OCI-LY3 (cell line): ENCODE measurements around the gene HPCAL1.

Experiments used
- H2AFZ ChIP-seq: fragments of 200-600, 300-600 bp; shearing (Covaris generic); 2 replicates; pipeline ENCODE4 v1.6.0; 2014; ENCODE audit warnings: antibody characterized with exemption, low read depth, low read length
- H3K27ac ChIP-seq: fragments of 200-600, 300-600 bp; sonication (generic); 2 replicates; pipeline ENCODE4 v1.5.1; 2014; ENCODE audit warnings: mild to moderate bottlenecking, low read length, moderate library complexity, mixed read lengths
- H3K27me3 ChIP-seq: fragments of 200-600, 300-600 bp; sonication (generic); 2 replicates; pipeline ENCODE4 v1.6.1; 2014; ENCODE audit warnings: low read depth, low read length, mixed read lengths
- H3K36me3 ChIP-seq: fragments of 200-600, 300-600 bp; sonication (generic); replicated peaks from 2 replicates; pipeline ENCODE3; 2014; ENCODE audit warnings: low read depth, low read length, mixed read lengths
- H3K4me1 ChIP-seq: fragments of 300-600, 200-600 bp; sonication (generic); 2 replicates; pipeline ENCODE4 v1.6.1; 2014; ENCODE audit warnings: low read length, mixed read lengths
- H3K4me2 ChIP-seq: fragments of 200-600, 300-600 bp; sonication (generic); 2 replicates; pipeline ENCODE4 v1.6.1; 2014; ENCODE audit warnings: low read length, mixed read lengths
- H3K4me3 ChIP-seq: fragments of 300-600, 200-600 bp; sonication (generic); 2 replicates; pipeline ENCODE4 v1.5.1; 2014; ENCODE audit warnings: antibody characterized with exemption, mild to moderate bottlenecking, low read length, moderate library complexity
- H3K79me2 ChIP-seq: fragments of 300-600, 200-600 bp; shearing (Covaris generic); 2 replicates; pipeline ENCODE4 v1.6.1; 2014; ENCODE audit warnings: mild to moderate bottlenecking, low read length, mixed read lengths
- H3K9ac ChIP-seq: fragments of 300-600, 200-600 bp; shearing (Covaris generic); 2 replicates; pipeline ENCODE4 v1.6.0; 2014; ENCODE audit warnings: mild to moderate bottlenecking, low read length, moderate library complexity
- H3K9me3 ChIP-seq: fragments of 200-600, 300-600 bp; shearing (Covaris generic); 2 replicates; pipeline ENCODE4 v1.6.1; 2014; ENCODE audit warnings: low read length, mixed read lengths; ENCODE audit not compliant: insufficient read depth
- H4K20me1 ChIP-seq: fragments of 200-600, 300-600 bp; sonication (generic); 2 replicates; pipeline ENCODE4 v1.6.1; 2016; ENCODE audit warnings: low read length, mixed read lengths; ENCODE audit not compliant: insufficient read depth
- CTCF ChIP-seq: fragments of 200-600, 300-600 bp; sonication (generic); IDR thresholded peaks from 2 replicates; pipeline ENCODE4 v1.5.1; 2014; ENCODE audit warnings: antibody characterized with exemption, low read length, low read depth
- EZH2phosphoT487 ChIP-seq: fragments of 200-600 bp; shearing (Covaris generic); IDR thresholded peaks from 2 replicates; pipeline ENCODE4 v1.6.1; 2018; ENCODE audit warnings: antibody characterized with exemption, mixed run types, low read depth

The HPCAL1 gene

DNA sequence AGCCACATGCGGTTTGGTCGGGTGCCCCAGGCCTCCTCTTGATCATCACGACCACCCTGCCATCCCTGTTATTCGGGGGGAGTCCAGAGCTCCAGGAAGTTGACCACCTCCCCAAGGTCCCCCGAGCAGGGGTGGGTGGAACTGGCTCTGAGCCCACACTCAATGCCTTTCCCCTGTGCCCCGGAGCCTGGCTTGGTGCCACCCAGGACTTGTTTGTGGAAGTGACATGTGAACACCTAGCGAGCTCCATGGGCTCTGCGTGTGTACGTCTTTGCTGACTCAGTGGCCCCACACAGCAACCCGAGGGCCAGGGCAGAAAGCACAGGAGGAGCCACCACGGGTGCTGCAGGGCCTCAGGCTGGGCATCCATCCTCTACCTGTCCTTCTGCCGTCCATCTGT lies 112.9 kb downstream of the HPCAL1 start:
- H4K20me1 ChIP-seq = peaks cover 5% of the 10 kb centered on the region; the same call in 1 of the 2 replicates
- H3K4me3 ChIP-seq = no peak overlapping the region
- H3K36me3 ChIP-seq = no peaks in the 10 kb centered on the region
- H3K4me1 ChIP-seq = peaks cover 37% of the 10 kb centered on the region
- H3K9ac ChIP-seq = no peak overlapping the region
- no peak overlapping the region for H2AFZ ChIP-seq
- no peak overlapping the region for H3K4me2 ChIP-seq
- no peaks in the 10 kb centered on the region for H3K79me2 ChIP-seq
- no peak overlapping the region for H3K27ac ChIP-seq
- TF ChIP-seq CTCF (no peak), EZH2phosphoT487 (no peak)
- no peaks in the 10 kb centered on the region for H3K27me3 ChIP-seq
- no peaks in the 10 kb centered on the region for H3K9me3 ChIP-seq

DNA sequence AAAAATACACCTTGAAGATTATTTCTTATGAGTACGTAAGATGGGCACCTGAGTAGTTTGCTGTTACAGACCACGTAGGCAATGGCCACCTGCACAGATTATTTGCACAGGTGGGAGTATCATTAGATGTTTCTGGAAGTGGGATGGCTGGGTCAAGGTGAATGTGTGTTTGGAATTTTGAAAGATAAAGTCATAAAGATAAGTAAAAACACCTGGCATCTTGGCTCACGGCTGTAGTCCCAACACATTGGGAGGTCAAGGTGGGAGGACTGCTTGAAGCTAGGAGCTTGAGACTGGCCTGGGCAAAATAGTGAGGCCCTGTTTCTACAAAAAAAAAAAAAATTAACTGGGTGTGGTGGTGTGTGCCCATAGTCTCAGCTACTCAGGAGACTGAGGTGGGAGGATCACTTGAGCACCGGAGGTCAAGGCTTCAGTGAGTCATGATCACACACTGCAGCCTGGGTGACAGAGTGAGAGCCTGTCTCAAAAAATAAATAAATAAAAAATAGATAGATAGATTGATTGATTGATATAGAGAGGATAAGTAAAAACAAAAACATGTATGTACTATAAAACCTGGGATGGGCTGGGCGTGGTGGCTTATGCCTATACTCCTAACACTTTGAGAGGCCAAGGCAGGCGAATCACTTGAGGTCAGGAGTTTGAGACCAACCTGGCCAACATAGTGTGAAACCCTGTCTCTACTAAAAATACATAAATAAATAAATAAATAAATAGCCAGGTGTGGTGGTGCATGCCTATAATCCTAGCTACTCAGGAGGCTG lies 115.0 kb downstream of the HPCAL1 start:
- H3K36me3 ChIP-seq = no peaks in the 10 kb centered on the region
- H3K9ac ChIP-seq = no peak overlapping the region
- no peak overlapping the region for H3K4me3 ChIP-seq
- H4K20me1 ChIP-seq = peaks cover 5% of the 10 kb centered on the region; the same call in 1 of the 2 replicates
- no peak for TF ChIP-seq CTCF
- TF ChIP-seq EZH2phosphoT487 = no peak
- no peaks in the 10 kb centered on the region for H3K79me2 ChIP-seq
- H3K4me2 ChIP-seq = no peak overlapping the region
- no peak overlapping the region for H3K27ac ChIP-seq
- no peaks in the 10 kb centered on the region for H3K9me3 ChIP-seq
- no peak overlapping the region for H2AFZ ChIP-seq
- peaks cover 21% of the 10 kb centered on the region for H3K4me1 ChIP-seq
- H3K27me3 ChIP-seq = no peaks in the 10 kb centered on the region

- TF ChIP-seq CTCF (no peak), EZH2phosphoT487 (no peak)
- Histone ChIP-seq H3K9me3 (no peaks in the 10 kb centered on the region), H3K4me1 (peaks cover 1% of the 10 kb centered on the region), H2AFZ (no peak overlapping the region), H4K20me1 (peaks cover 2% of the 10 kb centered on the region; the same call in 1 of the 2 replicates), H3K9ac (no peak overlapping the region), H3K27me3 (no peaks in the 10 kb centered on the region), H3K27ac (no peak overlapping the region), H3K36me3 (no peaks in the 10 kb centered on the region), H3K4me3 (no peak overlapping the region), H3K79me2 (no peaks in the 10 kb centered on the region), H3K4me2 (no peak overlapping the region)
These were observed 117.0 kb downstream of the HPCAL1 start for GRCh38 chr2:10419553-10420257.

- H3K4me2 ChIP-seq = no peak overlapping the region
- H3K9ac ChIP-seq = no peak overlapping the region
- H2AFZ ChIP-seq = no peak overlapping the region
- H3K4me1 ChIP-seq = no peaks in the 10 kb centered on the region
- H4K20me1 ChIP-seq = no peaks in the 10 kb centered on the region
- no peak overlapping the region for H3K4me3 ChIP-seq
- H3K27ac ChIP-seq = no peak overlapping the region
- H3K79me2 ChIP-seq = no peaks in the 10 kb centered on the region
- H3K27me3 ChIP-seq = no peaks in the 10 kb centered on the region
- no peaks in the 10 kb centered on the region for H3K9me3 ChIP-seq
- H3K36me3 ChIP-seq = no peaks in the 10 kb centered on the region
- TF ChIP-seq EZH2phosphoT487 (no peak), CTCF (no peak)
These were observed 119.5 kb downstream of the HPCAL1 start for GRCh38 chr2:10422251-10422650.
